Left lung (tissue), 10 donors: ENCODE results near the gene SAA1. TPM values are rescaled to one million over a fixed set of nuclear protein-coding genes. Genes with fewer than 3 reads are reported as not detected.
A peak's percentile ranks its signal among the peaks of the same experiment; 100 is the strongest.

Source experiments
- ATAC-seq: fragments of 200-7000 bp; cut with Tn5 transposase; one replicate; pipeline ENCODE4 v1.9.1; 2020; ENCODE audit warnings: moderate library complexity
- DNase-seq, 4 donors: peaks; one replicate each; pipeline ENCODE4 v3.0.0-alpha.2; 2013 to 2020
- H3K27ac ChIP-seq, 2 donors: fragments of 200-600 bp; sonication (generic) in 1 of 2; one replicate each; pipeline versions ENCODE4 v1.5.0 to v1.8.0; 2020 to 2021
- H3K27me3 ChIP-seq, 2 donors: fragments of 200-600 bp; sonication (generic) in 1 of 2; one replicate each; pipeline versions ENCODE4 v1.5.0 to v1.8.0; 2020 to 2021
- H3K36me3 ChIP-seq, 2 donors: fragments of 200-600 bp; sonication (generic) in 1 of 2; one replicate each; pipeline versions ENCODE4 v1.5.0 to v1.8.0; 2020 to 2021
- H3K4me1 ChIP-seq, 2 donors: fragments of 200-600 bp; one replicate each; pipeline ENCODE4 v1.8.0; 2021
- H3K4me3 ChIP-seq, 2 donors: fragments of 200-600 bp; sonication (generic) in 1 of 2; one replicate each; pipeline versions ENCODE4 v1.5.0 to v1.8.0; 2020 to 2021; ENCODE audit warnings: mild to moderate bottlenecking in 1 of 2
- H3K9me3 ChIP-seq, 2 donors: fragments of 200-600 bp; sonication (generic) in 1 of 2; one replicate each; pipeline versions ENCODE4 v1.5.0 to v1.8.0; 2020 to 2021
- CTCF ChIP-seq, 2 donors: fragments of 200-600 bp; sonication (generic) in 1 of 2; IDR thresholded peaks; one replicate each; pipeline versions ENCODE4 v1.5.0 to v1.8.0; 2021; ENCODE audit warnings: antibody characterized with exemption in 2 of 2
- intact Hi-C, 2 donors: fragments of 100-400 bp; cut with DNase I; formaldehyde crosslinking; loops; one replicate each; pipeline versions ENCODE4 v1.11.2 to v1.14.2; 2022
- polyA plus RNA-seq, 6 donors: library from polyadenylated mRNA; unstranded; fragments of 120-200 nt; gene quantifications; one replicate each; pipeline ENCODE4 v1.2.1, GENCODE V29; 2013; ENCODE audit not compliant: insufficient read length in 6 of 6
- total RNA-seq, 2 donors: library from RNA; stranded (reverse); fragmentation: NEBNext Ultra II Directional; extraction: Animal tissue kit (Norgen Biotek cat#: 25700); gene quantifications; one replicate each; pipeline ENCODE4 v1.2.1, GENCODE V29; 2021
- donor health status: DM: no; HTN: yes; CAD: no.
- donor health status: DM: no; HTN: no; CAD: no.

SAA1 gene
- total and polyA plus RNA-seq, 8 donors, result 0.58 to 194 TPM; not detected in 6

DNA sequence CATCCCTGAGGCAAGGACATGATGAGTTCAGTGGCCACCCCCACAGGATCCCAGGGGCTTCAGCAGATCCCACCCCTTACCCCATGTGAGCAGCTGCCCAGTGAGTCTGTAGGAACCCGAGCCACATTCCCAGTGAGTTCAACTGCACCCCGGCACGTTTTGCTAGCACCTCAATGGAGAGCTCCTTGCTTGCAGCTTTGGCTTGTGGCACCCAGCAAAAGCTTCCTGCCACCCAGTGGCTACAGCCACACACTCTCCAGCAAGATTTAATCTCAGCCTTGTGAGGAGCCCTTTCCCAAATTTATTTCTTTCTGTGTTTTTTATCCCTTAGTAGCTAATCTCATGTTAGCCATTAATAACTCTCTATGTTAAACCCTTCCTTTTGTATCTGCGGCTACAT is 4.0 kb downstream of the SAA1 start:
- H3K4me3 ChIP-seq, result no peak overlapping the region
- no peaks in the 10 kb centered on the region for H3K9me3 ChIP-seq
- H3K4me1 ChIP-seq, result peaks cover 0 to 10% of the 10 kb centered on the region in 2 donors
- no peak for ATAC-seq
- H3K36me3 ChIP-seq, result no peaks in the 10 kb centered on the region
- H3K27ac ChIP-seq, result no peak overlapping the region
- intact Hi-C loops, result no loop called here
- TF ChIP-seq CTCF (IDR thresholded peaks at IDR 0.05), result no peak
- H3K27me3 ChIP-seq, result no peaks in the 10 kb centered on the region
- DNase-seq, result no peak

- H3K27ac ChIP-seq, result no peak overlapping the region
- H3K4me1 ChIP-seq, result no peaks in the 10 kb centered on the region
- H3K27me3 ChIP-seq, result no peaks in the 10 kb centered on the region
- ATAC-seq (no peak), DNase-seq (no peak)
- TF ChIP-seq CTCF (IDR thresholded peaks at IDR 0.05), result no peak
- H3K9me3 ChIP-seq, result no peaks in the 10 kb centered on the region
- H3K4me3 ChIP-seq, result no peak overlapping the region
- intact Hi-C loops, result no loop called here
- H3K36me3 ChIP-seq, result no peaks in the 10 kb centered on the region
Observed at GRCh38 chr11:18271206-18271605, 5.1 kb downstream of the SAA1 start.

- no peak for TF ChIP-seq CTCF (IDR thresholded peaks at IDR 0.05)
- ATAC-seq (peak; percentile 66), DNase-seq (peak in 1 of 4 donors; percentile 60)
- intact Hi-C loops, result no loop called here
- H3K4me3 ChIP-seq, result no peak overlapping the region
- H3K36me3 ChIP-seq, result peaks cover 0 to 45% of the 10 kb centered on the region in 2 donors
- H3K27ac ChIP-seq, result peak overlapping the region; percentile 28 to 62
- no peaks in the 10 kb centered on the region for H3K27me3 ChIP-seq
- no peaks in the 10 kb centered on the region for H3K4me1 ChIP-seq
- no peaks in the 10 kb centered on the region for H3K9me3 ChIP-seq
Observed at GRCh38 chr11:18277565-18278271, 11.7 kb downstream of the SAA1 start.

- ATAC-seq, result no peak
- intact Hi-C loops, result no loop called here
- peaks cover 0 to 73% of the 10 kb centered on the region in 2 donors for H3K36me3 ChIP-seq
- no peaks in the 10 kb centered on the region for H3K4me1 ChIP-seq
- no peak overlapping the region for H3K4me3 ChIP-seq
- DNase-seq, result no peak
- H3K27me3 ChIP-seq, result no peaks in the 10 kb centered on the region
- H3K9me3 ChIP-seq, result no peaks in the 10 kb centered on the region
- TF ChIP-seq CTCF (IDR thresholded peaks at IDR 0.05), result no peak
- H3K27ac ChIP-seq, result peak overlapping the region in 1 of 2 donors; percentile 53
Observed at GRCh38 chr11:18280438-18281045, 14.5 kb downstream of the SAA1 start.

GRCh38 chr11:18282626-18283025 is 16.6 kb downstream of the SAA1 start:
- TF ChIP-seq CTCF (IDR thresholded peaks at IDR 0.05), result no peak
- no peaks in the 10 kb centered on the region for H3K4me1 ChIP-seq
- no peak for DNase-seq
- no peaks in the 10 kb centered on the region for H3K27me3 ChIP-seq
- H3K36me3 ChIP-seq, result peaks cover 0 to 94% of the 10 kb centered on the region in 2 donors
- no peak for ATAC-seq
- intact Hi-C loops, result no loop called here
- H3K9me3 ChIP-seq, result no peaks in the 10 kb centered on the region
- no peak overlapping the region for H3K4me3 ChIP-seq
- no peak overlapping the region for H3K27ac ChIP-seq
